Measurements from ENCODE around the gene CYP2W1.
"Not testable (repeated sequence)": the region's sequence is repeated elsewhere in the genome, so short reads cannot be mapped to it uniquely, and the experiment has no call there.

CYP2W1 gene

DNA sequence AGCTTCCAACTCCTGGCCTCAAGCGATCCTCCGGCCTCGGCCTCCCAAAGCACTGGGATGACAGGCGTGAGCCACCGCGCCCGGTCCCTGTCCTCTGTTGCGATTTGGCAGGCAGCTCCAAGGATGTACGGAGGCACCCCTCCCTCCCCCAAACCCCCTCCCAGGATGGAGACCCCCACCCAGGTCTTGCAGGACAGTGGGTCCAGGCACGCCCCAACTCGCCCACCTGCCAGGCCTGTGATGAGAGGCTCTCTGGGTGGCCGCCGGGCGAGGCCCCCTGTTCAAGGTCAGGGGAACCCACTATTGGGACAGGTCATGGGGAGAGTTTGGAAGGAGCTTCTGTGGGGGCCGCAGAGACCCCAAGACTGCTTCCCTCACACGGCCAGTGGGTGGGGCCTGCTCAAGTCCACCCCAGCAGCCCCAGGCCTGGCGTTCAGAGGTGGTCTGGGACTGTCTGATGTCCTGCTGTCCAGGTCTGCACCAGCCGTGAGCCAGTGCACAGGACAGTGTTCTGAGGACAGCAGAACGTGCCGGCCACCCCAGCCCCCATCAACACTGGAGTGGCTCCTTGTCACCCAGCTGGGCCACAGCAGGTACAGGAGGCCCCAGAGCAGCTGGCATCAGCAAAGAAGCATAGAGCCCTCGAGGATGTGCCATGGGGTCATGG, 31.0 kb upstream of the CYP2W1 start:
- DNase-seq: no peak

DNA sequence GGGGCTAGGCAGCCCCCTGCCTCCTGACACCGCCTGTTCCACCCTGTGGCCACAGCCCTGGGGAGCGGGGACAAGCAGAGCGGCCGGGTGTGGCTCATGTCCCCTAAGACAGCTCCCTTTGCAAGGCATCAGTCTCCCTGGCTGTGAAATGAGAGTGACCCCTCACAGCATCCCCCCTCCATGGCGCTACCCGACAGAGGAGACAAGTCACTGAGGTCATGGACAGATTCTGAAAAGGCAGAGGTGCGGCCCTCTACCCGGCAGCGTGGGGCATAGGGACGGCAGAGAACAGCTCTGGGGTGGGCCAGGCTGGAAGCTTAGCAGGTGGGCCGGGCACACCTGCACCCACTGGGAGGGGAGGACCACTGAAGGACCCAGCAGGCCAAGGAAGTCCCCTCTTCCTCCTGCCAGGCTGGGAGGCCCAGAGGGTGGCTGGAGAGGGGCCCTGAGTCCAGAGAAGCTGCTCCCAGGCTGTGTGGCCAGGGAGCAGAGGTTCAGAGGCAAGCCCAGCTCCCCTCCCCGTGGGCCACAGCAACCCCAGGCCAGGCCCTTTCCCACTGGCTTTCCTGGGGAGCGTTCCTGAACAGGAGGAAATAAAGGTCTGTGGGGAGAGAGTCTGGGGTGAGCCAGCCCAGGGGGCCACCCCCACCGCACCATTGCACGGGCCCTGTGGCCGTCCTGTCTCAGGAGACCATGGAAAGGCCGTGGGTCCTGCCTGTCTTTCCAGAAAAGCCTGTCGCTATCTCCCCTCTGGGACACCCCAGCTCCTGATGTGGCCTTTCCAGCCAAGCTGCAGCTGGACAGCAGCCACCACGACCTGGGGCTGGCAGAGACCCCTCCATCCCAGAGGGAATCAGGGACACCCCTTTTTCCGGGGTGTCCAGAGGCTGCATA, 30.2 kb upstream of the CYP2W1 start:
- no peak for DNase-seq

GRCh38 chr7:953547-954327, 29.2 kb upstream of the CYP2W1 start:
- DNase-seq: no peak

DNA sequence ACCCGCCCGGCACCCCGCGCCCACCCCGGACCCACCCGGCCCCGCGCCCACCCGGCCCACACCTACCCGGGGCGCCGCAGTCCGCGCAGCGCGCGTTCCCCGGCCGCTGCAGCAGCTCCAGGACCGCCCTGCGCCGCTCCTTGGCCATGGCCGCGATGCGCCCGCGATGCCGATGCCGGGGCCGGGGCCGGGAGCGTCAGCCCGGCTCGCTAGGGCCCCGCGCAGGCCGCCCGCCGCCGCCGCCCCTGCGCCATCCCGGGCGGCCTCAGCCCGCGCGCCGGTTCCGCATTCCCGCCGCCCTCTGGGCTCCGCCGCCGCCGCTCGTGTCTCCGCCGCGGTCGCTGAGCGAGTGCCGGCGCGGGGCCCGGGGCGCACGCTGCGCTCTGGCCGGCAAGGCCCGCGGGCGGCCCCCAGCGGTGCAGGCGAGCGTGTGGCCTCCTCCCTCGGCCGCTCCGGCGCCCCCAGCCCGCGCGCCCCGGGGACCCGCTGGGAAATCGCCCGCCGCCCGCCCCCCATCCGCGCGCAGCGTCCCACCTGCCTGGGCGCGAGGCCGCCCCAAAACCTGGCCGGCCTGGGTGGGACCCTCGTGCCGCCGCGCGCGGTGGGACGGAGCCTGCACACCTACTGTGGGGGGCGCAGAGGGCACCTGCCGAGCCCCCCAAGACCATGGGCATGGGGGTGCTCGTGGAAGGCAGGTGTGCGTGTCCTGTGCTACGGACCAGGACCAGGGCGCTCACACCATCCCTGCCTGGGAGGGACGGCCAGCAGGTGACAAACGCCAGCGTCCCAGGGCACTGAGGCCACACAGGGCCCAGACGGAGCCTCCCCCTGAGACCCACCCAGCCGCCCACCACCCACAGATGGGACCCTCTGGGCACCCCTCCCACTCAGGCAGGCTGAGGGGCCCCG, 28.4 kb upstream of the CYP2W1 start, which contains the start of gene ADAP1:
Gene ADAP1 (minus strand): TSS at position 351 of the 909 bp plus-strand sequence. CDS start 203 bp downstream, at position 148.
- DNase-seq: no peak

DNA sequence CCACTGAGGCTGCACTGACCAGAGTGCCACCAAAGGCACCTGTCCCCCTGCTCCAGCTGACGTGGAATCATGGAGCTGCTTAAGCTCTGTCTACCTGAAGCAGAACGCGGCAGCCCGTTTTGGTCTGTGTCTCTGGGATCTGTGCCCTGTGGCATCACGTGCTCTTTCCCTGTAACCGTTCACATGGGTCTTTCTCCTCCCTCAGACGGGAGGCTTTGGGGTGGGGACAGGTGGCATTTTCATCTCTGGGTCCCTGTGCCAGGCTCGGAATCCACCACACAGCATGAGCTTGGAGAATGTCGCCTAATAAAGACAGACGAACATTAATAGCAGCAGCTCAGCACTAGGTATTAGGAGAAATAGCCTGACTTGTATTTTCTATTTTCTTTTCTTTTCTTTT, 26.9 kb upstream of the CYP2W1 start:
- DNase-seq: peak; percentile 59

DNA sequence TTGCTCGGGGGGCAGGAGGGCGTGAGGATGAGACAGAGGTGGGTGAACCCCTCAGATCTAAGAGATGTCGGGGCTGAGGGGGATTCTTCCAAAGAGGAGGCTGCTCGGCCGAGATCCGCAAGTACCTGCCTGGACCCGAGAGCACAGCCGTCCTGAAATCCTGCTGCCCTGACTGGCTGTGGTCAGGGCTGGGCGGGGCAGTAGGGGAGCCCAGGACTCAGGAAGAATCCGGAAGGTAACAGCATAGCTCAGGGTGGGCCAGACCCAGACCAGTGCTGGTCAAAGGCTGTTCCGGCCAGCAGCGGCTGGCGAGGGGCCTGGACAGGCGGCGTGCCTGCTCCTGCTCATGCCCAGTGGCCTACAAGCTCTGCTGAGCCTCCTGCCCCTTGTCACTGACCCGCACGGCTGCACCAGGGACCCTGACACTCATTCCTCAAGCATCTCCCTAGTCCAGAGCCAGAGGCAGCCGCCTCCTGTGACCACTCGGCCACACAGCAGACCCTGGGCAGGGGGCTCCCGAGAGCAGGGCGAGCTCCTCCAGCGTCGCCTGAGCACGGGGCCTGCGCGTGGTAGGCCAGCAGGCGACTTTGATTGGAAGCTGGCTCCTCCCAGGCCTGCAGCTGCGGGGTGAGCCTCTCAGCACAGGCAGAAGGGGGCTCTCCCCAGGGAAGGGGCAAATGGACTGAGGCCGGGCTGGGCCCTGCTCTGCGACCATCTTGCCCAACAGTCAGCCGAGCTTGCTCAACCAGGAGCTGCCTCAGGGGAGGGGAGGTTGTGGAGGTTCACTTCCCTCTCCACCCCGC, 25.4 kb upstream of the CYP2W1 start:
- no peak for DNase-seq

GRCh38 chr7:958221-959200, 24.5 kb upstream of the CYP2W1 start:
- no peak for DNase-seq

- DNase-seq: no peak
Observed at GRCh38 chr7:959271-959670, 23.7 kb upstream of the CYP2W1 start.

DNA sequence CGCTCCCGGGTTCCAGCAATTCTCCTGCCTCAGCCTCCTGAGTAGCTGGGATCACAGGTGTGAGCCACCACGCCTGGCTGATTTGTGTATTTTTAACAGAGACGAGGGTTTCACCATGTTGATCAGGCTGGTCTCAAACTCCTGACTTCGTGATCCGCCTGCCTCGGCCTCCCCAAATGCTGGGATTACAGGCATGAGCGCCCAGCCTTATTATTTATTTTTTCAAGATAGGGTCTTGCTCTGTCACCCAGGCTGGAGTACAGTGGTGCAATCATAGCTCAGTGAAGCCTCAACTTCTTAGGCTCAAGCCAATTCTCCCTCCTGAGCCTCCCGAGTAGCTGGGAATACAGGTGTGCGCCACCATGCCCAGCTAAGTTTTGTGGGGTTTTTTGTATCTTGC, 23.2 kb upstream of the CYP2W1 start:
- DNase-seq: not testable (repeated sequence)

DNA sequence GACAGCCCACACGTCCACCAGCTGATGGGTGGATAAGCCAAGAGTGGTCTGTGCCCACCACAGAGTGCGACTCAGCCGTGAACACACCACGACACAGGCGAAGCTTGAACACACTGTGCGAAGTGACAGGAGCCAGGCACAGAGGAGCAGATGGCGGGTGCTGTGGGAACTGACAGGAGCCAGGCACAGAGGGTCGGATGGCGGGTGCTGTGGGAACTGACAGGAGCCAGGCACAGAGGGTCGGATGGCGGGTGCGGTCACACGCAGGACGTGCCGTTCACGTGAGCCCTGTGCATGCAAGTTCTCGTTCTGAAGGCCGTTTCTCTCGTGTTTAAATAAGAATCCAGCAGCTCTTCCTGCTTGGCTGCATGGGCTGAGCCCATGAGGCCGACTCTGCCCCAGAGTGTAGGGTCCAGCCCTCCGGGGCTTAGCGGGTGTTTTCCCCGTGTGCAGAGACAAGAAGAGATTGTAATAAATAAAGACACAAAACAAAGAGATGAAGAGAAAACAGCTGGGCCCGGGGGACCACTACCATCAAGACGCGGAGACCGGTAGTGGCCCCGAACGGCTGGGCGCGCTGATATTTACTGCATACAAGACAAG, 22.6 kb upstream of the CYP2W1 start:
- peak; percentile 36 for DNase-seq

DNA sequence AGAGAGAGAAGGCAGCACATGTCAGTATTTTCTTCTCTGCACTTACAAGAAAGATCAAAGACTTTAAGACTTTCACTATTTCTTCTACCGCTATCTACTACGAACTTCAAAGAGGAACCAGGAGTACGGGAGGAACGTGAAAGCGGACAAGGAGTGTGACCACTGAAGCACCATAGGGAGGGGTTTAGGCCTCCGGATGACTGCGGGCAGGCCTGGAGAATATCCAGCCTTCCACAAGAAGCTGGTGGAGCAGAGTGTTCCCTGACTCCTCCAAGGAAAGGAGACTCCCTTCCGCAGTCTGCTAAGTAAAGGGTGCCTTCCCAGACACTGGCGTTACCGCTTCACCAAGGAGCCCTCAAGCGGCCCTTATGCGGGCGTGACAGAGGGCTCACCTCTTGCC, 22.0 kb upstream of the CYP2W1 start:
- not testable (repeated sequence) for DNase-seq

DNA sequence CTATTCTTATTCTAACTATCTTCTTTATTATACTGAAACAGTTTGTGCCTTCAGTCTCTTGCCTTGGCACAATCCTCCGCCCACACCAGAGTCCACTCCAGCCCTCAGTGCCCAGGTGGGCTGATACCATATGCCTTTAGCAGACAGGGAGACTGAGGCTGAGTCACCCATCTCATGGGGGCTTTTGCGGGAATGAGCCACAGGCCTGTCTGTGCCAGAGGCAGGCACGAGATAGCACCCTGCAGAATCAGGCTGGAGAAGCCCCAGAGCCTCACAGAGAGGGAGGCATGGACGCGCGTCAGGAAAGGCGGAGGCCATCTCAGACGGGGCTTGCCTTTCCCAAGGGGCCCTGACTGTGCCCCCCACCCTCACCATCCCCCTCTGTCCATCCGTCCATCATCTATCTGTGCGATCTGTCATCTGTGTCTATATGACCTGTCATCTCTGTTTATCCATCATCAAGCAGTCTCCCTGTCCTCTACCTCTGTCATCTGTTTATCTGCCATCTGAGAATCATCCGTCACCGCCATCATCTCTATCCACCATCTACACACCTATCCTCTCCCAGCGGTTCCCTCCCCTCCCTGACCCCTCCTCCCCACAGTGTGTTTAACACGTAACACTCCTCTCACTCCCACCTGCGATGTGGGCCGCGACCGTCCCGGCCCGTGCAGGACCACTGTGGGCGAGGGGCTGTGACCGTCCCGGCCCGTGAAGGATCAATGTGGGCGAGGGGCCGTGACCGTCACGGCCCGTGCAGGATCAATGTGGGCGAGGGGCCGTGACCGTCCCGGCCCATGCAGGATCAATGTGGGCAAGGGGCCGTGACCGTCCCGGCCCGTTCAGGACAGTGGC, 21.2 kb upstream of the CYP2W1 start:
- DNase-seq: no peak

GRCh38 chr7:962401-963081, 20.4 kb upstream of the CYP2W1 start:
- no peak for DNase-seq

DNA sequence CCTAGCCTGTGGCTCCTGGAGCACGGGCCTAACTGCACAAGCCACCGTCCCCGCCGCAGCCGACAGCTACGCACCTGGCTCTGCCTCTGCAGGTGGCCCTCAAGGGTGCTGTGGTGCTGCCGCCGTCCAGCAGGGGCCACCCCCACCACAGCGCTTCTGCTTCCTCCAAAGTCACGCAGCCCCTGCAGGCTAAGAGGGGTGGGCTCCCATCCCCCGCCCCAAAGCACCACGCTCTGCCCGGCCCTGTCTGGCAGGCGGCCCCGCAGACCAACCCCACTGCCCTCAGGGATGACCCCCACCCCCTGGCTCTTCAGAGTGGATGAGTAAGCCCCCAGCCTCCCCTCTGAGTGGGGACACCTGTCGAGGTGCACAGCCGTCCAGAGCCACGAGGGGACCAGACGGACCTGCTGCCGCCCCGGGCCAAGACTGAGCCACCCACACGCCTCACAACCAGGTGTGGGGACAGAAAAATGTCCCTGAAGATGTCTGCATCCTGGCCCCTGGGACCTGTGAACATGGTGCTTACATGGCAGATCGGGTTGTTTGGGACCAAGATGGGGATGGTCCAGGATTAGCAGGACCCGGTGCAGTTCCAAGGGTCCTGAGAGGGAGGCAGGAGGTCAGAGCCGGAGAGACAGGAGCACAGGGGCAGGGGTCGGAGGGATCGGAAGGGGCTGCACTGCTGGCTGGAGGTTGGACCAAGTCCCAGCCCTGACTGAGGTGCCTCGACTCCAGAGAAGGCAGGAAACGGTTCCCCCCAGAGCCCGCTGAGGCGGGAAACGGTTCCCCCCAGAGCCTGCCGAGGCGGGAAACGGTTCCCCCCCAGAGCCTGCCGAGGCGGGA, 19.5 kb upstream of the CYP2W1 start:
- no peak for DNase-seq

GRCh38 chr7:964401-965231, 18.4 kb upstream of the CYP2W1 start:
- DNase-seq: peak; percentile 36
